Fibroblast of villous mesenchyme (primary cell): ENCODE results near the gene NFATC1. TPM values are rescaled to one million over a fixed set of nuclear protein-coding genes. Genes with fewer than 3 reads are reported as not detected.
A peak's percentile ranks its signal among the peaks of the same experiment; 100 is the strongest.

Source experiments
- DNase-seq: peaks from one replicate; pipeline ENCODE4 v3.0.0-alpha.2; 2010; ENCODE audit warnings: low read depth
- H3K4me3 ChIP-seq: 2 replicates; pipeline ENCODE4 v1.5.1; 2011; ENCODE audit warnings: low read depth, mild to moderate bottlenecking, low read length
- total RNA-seq: library from RNA; depleted of rRNA; stranded (reverse); fragments of >200 nt; gene quantifications from 2 replicates; pipeline ENCODE4 v1.2.3, GENCODE V29; 2012
- TF ChIP-seq, protein P1 (sequence below): IDR thresholded peaks from 2 replicates; pipeline ENCODE4 v1.5.1; 2012; ENCODE audit warnings: low read depth, mild to moderate bottlenecking, low read length; ENCODE audit not compliant: insufficient read depth

Gene NFATC1
- total RNA-seq, 1 donor, result 0.43 TPM

GRCh38 chr18:79396431-79397246, 909 bp downstream of the NFATC1 start:
- DNase-seq, result peak; percentile 55
- TF ChIP-seq, protein P1, sequence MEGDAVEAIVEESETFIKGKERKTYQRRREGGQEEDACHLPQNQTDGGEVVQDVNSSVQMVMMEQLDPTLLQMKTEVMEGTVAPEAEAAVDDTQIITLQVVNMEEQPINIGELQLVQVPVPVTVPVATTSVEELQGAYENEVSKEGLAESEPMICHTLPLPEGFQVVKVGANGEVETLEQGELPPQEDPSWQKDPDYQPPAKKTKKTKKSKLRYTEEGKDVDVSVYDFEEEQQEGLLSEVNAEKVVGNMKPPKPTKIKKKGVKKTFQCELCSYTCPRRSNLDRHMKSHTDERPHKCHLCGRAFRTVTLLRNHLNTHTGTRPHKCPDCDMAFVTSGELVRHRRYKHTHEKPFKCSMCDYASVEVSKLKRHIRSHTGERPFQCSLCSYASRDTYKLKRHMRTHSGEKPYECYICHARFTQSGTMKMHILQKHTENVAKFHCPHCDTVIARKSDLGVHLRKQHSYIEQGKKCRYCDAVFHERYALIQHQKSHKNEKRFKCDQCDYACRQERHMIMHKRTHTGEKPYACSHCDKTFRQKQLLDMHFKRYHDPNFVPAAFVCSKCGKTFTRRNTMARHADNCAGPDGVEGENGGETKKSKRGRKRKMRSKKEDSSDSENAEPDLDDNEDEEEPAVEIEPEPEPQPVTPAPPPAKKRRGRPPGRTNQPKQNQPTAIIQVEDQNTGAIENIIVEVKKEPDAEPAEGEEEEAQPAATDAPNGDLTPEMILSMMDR, result no peak
- H3K4me3 ChIP-seq, result peak overlapping the region; percentile 54

- H3K4me3 ChIP-seq, result no peak overlapping the region
- DNase-seq, result no peak
- TF ChIP-seq, protein P1, result no peak
These were observed 1.6 kb downstream of the NFATC1 start for GRCh38 chr18:79397247-79397829.

GRCh38 chr18:79397830-79398761, 2.4 kb downstream of the NFATC1 start:
- DNase-seq, result no peak
- no peak overlapping the region for H3K4me3 ChIP-seq
- TF ChIP-seq, protein P1, result no peak

GRCh38 chr18:79399275-79400081, 3.7 kb downstream of the NFATC1 start:
- TF ChIP-seq, protein P1, result no peak
- H3K4me3 ChIP-seq, result peak overlapping the region; percentile 60
- DNase-seq, result no peak

- peak overlapping the region; percentile 60 for H3K4me3 ChIP-seq
- TF ChIP-seq, protein P1, result no peak
- DNase-seq, result peak; percentile 46
These were observed 4.4 kb downstream of the NFATC1 start for GRCh38 chr18:79400091-79400590.
